22Rv1 (cell line): ENCODE data around the gene ZFAND2B.

Experiments used
- H3K27ac ChIP-seq: fragments of 450-650 bp; 2 replicates; pipeline ENCODE4 v1.5.1; 2017
- CTCF ChIP-seq: fragments of 450-650 bp; IDR thresholded peaks from 2 replicates; pipeline ENCODE4 v1.5.1; 2017; ENCODE audit warnings: mild to moderate bottlenecking
- ZFX ChIP-seq: fragments of 450-650 bp; IDR thresholded peaks from 2 replicates; pipeline ENCODE4 v1.6.1; 2017; ENCODE audit warnings: antibody characterized with exemption, borderline replicate concordance

ZFAND2B gene

GRCh38 chr2:219206328-219207133 is at the start of gene ZFAND2B:
ZFAND2B (plus strand) TSS chr2:219206782; CDS start chr2:219206988, 206 bp downstream.
- H3K27ac ChIP-seq = peak within 1 kb of the TSS; percentile 92
- no peak for TF ChIP-seq ZFX

- TF ChIP-seq CTCF = no peak
- TF ChIP-seq ZFX = no peak
- H3K27ac ChIP-seq = no peak overlapping the region
Observed at GRCh38 chr2:219157396-219157795, 49.2 kb upstream of the ZFAND2B start.

- TF ChIP-seq ZFX = no peak
- no peak for TF ChIP-seq CTCF
- H3K27ac ChIP-seq = no peak overlapping the region
Observed at GRCh38 chr2:219158025-219158424, 48.6 kb upstream of the ZFAND2B start.

- no peak for TF ChIP-seq CTCF
- TF ChIP-seq ZFX = no peak
- no peak overlapping the region for H3K27ac ChIP-seq
Observed at GRCh38 chr2:219158586-219158985, 48.0 kb upstream of the ZFAND2B start.

- peak overlapping the region; percentile 85 for H3K27ac ChIP-seq
- TF ChIP-seq ZFX (no peak), CTCF (no peak)
Observed at GRCh38 chr2:219159771-219160185, 46.8 kb upstream of the ZFAND2B start.

GRCh38 chr2:219160186-219161017 is 46.2 kb upstream of the ZFAND2B start, which contains the start of gene NHEJ1:
NHEJ1 (minus strand) TSS chr2:219160815; CDS start chr2:219158362, 2,453 bp downstream.
- TF ChIP-seq ZFX (no peak), CTCF (peak; percentile 96)

GRCh38 chr2:219161097-219161496 is 45.5 kb upstream of the ZFAND2B start:
- H3K27ac ChIP-seq = peak overlapping the region; percentile 85

More at GRCh38 chr2:219160186-219161017, 46.2 kb upstream of the ZFAND2B start, which contains the start of gene NHEJ1:
- peak within 1 kb of the TSS; percentile 85 for H3K27ac ChIP-seq

More at GRCh38 chr2:219161097-219161496, 45.5 kb upstream of the ZFAND2B start:
- no peak for TF ChIP-seq ZFX
- TF ChIP-seq CTCF = no peak
